ENCODE data around the gene ITGB8. TPM values are rescaled to one million over a fixed set of nuclear protein-coding genes. Genes with fewer than 3 reads are reported as not detected.
"Not testable (repeated sequence)": the region's sequence is repeated elsewhere in the genome, so short reads cannot be mapped to it uniquely, and the experiment has no call there.

Gene ITGB8
- polyA plus RNA-seq: 1 to 10 TPM; 1.5 to 4.5 (median 1.6) TPM

GRCh38 chr7:20330239-20330927 is at the start of gene ITGB8:
TSS of gene ITGB8 (plus strand) at chr7:20330900. CDS start at chr7:20331807, 907 bp downstream.
- 0 to 1% (median 1%) methylated on average over 49 to 50 of the region's 50 CpGs for WGBS, 3 donors
- H3K27ac ChIP-seq (ENCODE audit: low read depth, low read length): no peak within 1 kb of the TSS

GRCh38 chr7:20282959-20283358 is 47.7 kb upstream of the ITGB8 start:
- 73 to 93% (median 82%) methylated on average over 1 of the region's 1 CpG for WGBS, 3 donors
- H3K27ac ChIP-seq (ENCODE audit: low read depth, low read length): no peak overlapping the region

DNA sequence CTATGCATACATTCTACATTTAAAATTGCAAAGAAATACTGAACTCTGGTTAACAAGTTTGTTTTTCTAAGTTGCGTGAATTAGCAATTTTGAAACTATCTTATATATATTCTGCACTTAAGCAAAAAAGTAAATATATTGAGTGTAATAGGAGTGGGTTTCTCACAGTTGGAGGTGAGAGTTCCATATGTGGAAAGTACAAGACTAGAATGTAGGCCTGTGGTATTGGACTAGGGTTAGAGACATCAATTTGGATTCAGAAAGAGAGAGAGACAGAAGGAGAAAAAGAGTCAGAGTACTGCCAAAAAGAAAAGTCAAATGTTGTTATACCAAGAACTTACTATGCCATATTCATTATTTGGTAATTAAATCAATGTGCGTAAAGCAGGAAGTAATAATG is 47.3 kb upstream of the ITGB8 start:
- 92 to 97% (median 95%) methylated on average over 2 of the region's 2 CpGs for WGBS, 3 donors
- no peak overlapping the region for H3K27ac ChIP-seq (ENCODE audit: low read depth, low read length)

GRCh38 chr7:20284003-20284770 is 46.5 kb upstream of the ITGB8 start:
- H3K27ac ChIP-seq (ENCODE audit: low read depth, low read length): no peak overlapping the region
- WGBS, 3 donors: 81 to 89% (median 83%) methylated on average over 3 of the region's 3 CpGs

GRCh38 chr7:20284771-20285143 is 45.9 kb upstream of the ITGB8 start:
- H3K27ac ChIP-seq (ENCODE audit: low read depth, low read length): no peak overlapping the region

- H3K27ac ChIP-seq (ENCODE audit: low read depth, low read length): no peak overlapping the region
- WGBS, 3 donors: 45 to 93% (median 92%) methylated on average over 2 of the region's 2 CpGs
Observed at GRCh38 chr7:20287317-20287716, 43.4 kb upstream of the ITGB8 start.

GRCh38 chr7:20288036-20288435 is 42.7 kb upstream of the ITGB8 start:
- H3K27ac ChIP-seq (ENCODE audit: low read depth, low read length): no peak overlapping the region
- 77 to 83% (median 78%) methylated on average over 2 of the region's 2 CpGs for WGBS, 3 donors

- no peak overlapping the region for H3K27ac ChIP-seq (ENCODE audit: low read depth, low read length)
- 73 to 77% (median 74%) methylated on average over 3 of the region's 3 CpGs for WGBS, 3 donors
Observed at GRCh38 chr7:20290505-20291111, 40.1 kb upstream of the ITGB8 start.

GRCh38 chr7:20293336-20293735 is 37.4 kb upstream of the ITGB8 start:
- 70 to 90% (median 87%) methylated on average over 3 of the region's 3 CpGs for WGBS, 3 donors
- no peak overlapping the region for H3K27ac ChIP-seq (ENCODE audit: low read depth, low read length)

GRCh38 chr7:20296444-20296843 is 34.3 kb upstream of the ITGB8 start:
- WGBS, 3 donors: 82 to 87% (median 87%) methylated on average over 3 of the region's 3 CpGs

DNA sequence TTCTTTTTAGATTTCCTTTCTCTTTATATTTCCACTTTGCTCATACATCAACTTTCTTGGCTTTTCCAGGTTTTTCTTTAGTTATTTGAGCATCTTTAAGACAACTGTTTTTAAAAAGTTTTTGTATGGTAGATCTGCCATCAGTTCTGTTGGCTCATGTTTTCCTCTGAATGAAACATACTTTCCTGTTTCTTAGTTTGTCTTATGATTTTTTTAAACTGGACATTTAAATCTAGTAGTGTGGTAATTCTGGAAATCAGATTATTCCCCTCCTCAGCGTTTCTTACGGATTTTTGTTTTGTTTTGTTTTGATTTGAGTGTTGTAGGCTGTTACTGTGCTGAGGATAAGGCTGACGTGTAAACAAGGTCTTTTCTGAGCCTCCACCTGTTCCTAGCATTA is 33.8 kb upstream of the ITGB8 start:
- 65 to 82% (median 79%) methylated on average over 3 of the region's 3 CpGs for WGBS, 3 donors
- H3K27ac ChIP-seq (ENCODE audit: low read depth, low read length): no peak overlapping the region

More at GRCh38 chr7:20296444-20296843, 34.3 kb upstream of the ITGB8 start:
- H3K27ac ChIP-seq (ENCODE audit: low read depth, low read length): no peak overlapping the region

DNA sequence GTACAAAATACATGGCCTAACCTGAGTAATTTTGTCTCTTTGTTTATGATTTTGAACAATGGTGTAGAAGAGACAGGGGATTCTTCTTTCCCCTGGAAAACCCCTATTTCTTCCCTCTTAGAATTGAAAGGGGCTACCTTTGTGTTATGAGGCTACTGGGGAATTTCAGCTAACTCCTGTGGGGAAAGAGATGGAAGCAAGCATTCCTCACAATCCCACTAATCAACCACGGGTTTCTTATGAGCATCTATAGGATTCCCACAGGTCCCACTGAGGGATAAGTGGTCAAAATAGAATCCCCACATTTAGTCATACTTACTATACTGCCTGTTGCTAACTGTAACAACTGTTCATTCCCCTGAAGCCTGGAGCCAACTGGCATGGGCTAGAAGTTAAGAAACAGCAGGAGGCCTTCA is 32.2 kb upstream of the ITGB8 start:
- no peak overlapping the region for H3K27ac ChIP-seq (ENCODE audit: low read depth, low read length)
- 63 to 90% (median 76%) methylated on average over 1 of the region's 1 CpG for WGBS, 3 donors

DNA sequence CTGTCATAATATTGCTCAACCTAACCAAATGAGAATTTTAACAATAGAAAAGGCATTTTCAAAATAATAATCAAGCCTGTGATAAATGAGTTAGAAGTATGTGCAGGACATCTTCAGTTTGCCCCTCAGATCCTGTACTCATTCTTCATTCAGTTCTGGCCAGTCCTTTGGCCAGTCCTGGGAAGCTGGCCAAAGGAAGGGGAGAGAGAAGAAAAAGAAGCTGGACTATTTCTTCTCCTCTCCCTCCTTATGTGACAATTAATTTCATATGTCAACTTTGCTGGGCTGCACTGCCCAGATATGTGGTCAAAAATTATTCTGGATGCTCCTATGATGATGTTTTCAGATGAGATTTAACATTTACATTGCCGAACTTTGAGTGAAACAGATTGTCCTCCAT is 31.6 kb upstream of the ITGB8 start:
- WGBS, 3 donors: 86 to 94% (median 91%) methylated on average over 1 of the region's 1 CpG
- H3K27ac ChIP-seq (ENCODE audit: low read depth, low read length): no peak overlapping the region

GRCh38 chr7:20299647-20300312 is 30.9 kb upstream of the ITGB8 start:
- no peak overlapping the region for H3K27ac ChIP-seq (ENCODE audit: low read depth, low read length)
- WGBS, 3 donors: 79 to 90% (median 80%) methylated on average over 6 of the region's 6 CpGs

DNA sequence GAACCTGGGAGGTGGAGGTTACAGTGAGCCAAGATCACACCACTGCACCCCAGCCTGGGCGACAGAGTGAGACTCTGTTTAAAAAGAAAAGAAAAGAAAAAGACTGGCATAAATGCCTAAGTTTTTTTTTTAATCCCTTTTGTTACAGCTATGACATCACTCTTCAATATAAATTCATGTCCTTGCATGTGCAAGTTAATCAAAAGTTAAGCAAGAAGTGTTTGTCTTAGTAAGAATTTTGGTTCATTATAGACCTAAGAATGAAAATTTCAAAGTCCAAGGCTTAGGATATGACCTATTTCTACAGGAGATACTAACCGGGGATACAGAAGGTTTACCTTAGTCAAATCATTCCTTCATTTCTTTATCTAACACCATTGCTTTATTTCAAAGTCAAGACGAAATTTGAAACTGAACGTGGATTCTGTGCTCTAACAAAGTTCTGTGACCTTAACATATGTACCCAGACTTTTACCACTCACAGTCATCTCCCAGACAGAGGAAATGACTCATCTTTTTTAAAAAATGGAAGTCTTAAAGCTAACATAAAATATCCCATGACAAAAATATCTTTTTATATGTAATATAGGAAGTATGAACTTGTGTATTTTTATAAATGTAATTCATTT is 29.3 kb upstream of the ITGB8 start:
- no peak overlapping the region for H3K27ac ChIP-seq (ENCODE audit: low read depth, low read length)
- WGBS, 3 donors: 61 to 74% (median 69%) methylated on average over 4 of the region's 4 CpGs

GRCh38 chr7:20302300-20302699 is 28.4 kb upstream of the ITGB8 start:
- not testable (repeated sequence) for H3K27ac ChIP-seq (ENCODE audit: low read depth, low read length)
- WGBS, 3 donors: 96 to 99% (median 96%) methylated on average over 16 of the region's 16 CpGs

DNA sequence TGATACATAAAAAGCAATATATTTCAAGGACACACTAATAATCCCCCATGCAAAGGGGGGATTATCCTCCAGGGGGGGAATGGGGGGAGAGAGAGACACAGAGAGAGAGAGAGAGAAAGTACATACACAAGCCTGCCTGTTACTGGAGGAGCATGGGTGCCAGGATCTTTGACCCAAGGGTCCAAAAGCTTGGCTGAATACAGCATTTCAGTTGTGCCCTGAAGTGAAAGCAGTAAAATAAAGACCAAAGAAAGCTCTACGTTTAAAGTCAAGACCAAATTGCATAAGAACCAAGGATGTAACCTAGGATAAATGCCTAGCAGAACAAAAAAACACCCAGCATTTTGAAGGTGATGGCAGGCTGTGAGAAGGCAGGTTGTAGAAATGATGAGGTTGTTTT is 27.8 kb upstream of the ITGB8 start:
- no peak overlapping the region for H3K27ac ChIP-seq (ENCODE audit: low read depth, low read length)
- WGBS, 3 donors: 55 to 60% (median 58%) methylated on average over 1 of the region's 1 CpG

- 57 to 90% (median 85%) methylated on average over 4 of the region's 4 CpGs for WGBS, 3 donors
- H3K27ac ChIP-seq (ENCODE audit: low read depth, low read length): no peak overlapping the region
Observed at GRCh38 chr7:20304366-20304765, 26.3 kb upstream of the ITGB8 start.

- no peak overlapping the region for H3K27ac ChIP-seq (ENCODE audit: low read depth, low read length)
- 82 to 99% (median 95%) methylated on average over 1 of the region's 1 CpG for WGBS, 3 donors
Observed at GRCh38 chr7:20305726-20306125, 25.0 kb upstream of the ITGB8 start.
